Measurements from ENCODE around the gene WNT9A. TPM values are rescaled to one million over a fixed set of nuclear protein-coding genes. Genes with fewer than 3 reads are reported as not detected.

Gene WNT9A
- total RNA-seq, 2 experiments from 2014 or later = 0.07 to 0.12 TPM

DNA sequence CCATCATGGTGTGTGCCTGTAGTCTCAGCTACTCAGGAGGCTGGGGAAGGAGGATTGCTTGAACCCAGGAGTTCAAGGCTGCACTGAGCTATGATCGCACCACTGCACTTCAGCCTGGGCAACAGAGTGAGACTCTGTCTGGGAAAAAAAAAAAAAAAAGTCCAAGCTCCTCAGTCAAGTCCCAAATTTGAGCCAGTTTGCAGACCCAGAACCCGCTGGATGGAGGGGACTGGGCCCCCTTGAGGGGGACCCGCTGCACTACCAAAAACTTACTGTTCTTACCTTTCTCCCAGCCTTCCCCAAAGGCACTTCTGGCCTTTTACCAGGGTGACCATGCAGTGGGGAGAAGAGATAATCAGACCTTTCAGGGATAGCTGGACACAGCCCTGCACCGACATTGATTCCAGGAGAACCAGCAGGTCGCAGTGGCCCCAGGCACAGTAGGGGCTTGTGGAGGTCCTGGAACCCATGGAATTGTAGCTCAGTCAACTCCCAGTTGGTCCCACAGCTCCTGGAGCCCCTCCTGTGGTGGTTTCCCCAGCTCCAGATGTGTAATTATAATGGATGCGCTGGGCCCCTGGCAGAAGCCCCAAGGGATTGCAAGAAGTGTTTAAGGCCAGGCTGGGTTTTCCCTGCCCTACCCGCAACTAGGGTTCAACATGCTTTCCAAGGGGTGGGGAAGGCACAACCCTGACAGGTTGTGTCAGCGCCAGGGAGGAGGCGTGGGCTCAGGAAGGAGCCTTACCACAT is 4.1 kb upstream of the WNT9A start:
- Mint-ChIP-seq H3K27me3 (peaks cover 20% of the 10 kb centered on the region), H3K4me1 (ENCODE audit: low read depth) (peaks cover 11% of the 10 kb centered on the region), H3K9me3 (no peaks in the 10 kb centered on the region), H3K36me3 (no peaks in the 10 kb centered on the region), H3K27ac (no peak overlapping the region), H3K4me3 (no peak overlapping the region)
- ChIA-PET CTCF (interaction anchor here (0.6 to 8.2 kb wide), 5 partner anchors 17 to 1982 kb away, joined by 3 to 106 read pairs (median 3); no protein-coding TSS in a partner anchor), POLR2A (no interaction called here)
- DNase-seq = no peak
- intact Hi-C loops (cut with micrococcal nuclease) = no loop called here

DNA sequence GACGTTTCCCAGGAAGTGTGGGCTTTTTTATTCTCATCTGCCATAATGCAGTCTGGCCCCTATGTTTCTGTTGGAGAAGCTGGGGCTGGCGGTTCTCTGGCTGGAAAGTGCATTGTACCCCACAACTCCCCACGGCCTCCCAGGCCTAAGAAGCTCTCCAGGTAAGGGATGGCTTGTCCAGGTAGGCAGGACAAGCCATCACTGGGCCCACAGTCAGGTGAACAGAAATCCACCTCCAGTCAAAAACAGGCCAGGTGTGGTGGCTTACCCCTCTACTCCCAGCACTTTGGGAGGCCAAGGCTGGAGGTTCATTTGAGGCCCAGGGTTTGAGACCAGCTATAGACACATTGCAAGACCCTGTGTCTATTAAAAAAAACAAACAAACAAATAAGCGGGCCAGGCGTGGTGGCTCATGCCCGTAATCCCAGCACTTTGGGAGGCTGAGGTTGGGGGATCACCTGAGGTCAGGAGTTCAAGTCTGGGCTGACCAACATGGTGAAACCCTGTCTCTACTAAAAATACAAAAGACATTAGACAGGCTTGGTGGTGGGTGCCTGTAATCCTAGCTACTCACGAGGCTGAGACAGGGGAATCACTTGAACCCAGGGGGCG is 3.1 kb upstream of the WNT9A start:
- Mint-ChIP-seq H3K36me3 (no peaks in the 10 kb centered on the region), H3K4me1 (ENCODE audit: low read depth) (peaks cover 11% of the 10 kb centered on the region), H3K4me3 (no peak overlapping the region), H3K27me3 (peaks cover 22% of the 10 kb centered on the region), H3K27ac (no peak overlapping the region), H3K9me3 (no peaks in the 10 kb centered on the region)
- DNase-seq = no peak
- ChIA-PET POLR2A (no interaction called here), CTCF (interaction anchor here (1.2 to 8.2 kb wide), 2 partner anchors 55 to 187 kb away, joined by 3 to 106 read pairs; no protein-coding TSS in a partner anchor)
- intact Hi-C loops (cut with micrococcal nuclease) = no loop called here

DNA sequence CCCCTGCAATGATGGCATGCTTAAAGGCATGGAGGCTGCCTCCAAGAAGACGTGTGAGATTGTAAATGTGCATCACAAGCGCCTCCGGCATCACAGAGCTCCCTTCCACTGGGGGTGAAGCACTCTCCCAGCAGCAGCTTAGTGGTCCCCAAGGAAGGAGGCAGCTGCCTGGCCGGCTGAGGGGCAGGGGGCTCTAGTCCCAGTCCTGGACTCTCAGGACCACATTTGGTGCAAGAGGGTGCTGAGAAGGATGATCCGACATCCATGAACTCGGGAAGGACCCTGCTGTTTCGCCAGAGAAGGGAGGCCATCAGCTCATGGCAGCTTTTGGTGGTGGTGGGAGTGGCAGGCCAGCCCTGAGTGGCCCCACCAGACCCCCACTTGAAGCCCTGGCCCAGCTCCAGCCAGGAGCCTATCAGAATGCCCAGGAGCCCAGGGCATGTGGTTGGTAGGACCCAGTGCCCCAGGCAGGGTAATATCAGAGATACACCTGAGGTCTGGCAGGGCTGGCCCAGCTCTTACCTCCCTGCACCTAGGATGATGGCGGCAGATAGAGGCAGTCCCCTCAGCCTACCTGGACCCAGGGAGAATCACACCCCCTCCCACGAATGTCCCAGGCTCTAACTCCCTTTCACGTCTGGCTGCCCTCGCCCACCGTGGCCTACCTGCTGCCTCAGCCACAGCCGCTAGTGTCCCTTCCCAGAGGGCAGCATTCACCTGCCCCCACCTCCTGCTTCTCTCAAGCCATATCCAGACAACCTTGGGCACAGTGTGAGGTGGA is 2.4 kb upstream of the WNT9A start:
- intact Hi-C loops (cut with micrococcal nuclease) = no loop called here
- Mint-ChIP-seq H3K27ac (no peak overlapping the region), H3K9me3 (no peaks in the 10 kb centered on the region)

DNA sequence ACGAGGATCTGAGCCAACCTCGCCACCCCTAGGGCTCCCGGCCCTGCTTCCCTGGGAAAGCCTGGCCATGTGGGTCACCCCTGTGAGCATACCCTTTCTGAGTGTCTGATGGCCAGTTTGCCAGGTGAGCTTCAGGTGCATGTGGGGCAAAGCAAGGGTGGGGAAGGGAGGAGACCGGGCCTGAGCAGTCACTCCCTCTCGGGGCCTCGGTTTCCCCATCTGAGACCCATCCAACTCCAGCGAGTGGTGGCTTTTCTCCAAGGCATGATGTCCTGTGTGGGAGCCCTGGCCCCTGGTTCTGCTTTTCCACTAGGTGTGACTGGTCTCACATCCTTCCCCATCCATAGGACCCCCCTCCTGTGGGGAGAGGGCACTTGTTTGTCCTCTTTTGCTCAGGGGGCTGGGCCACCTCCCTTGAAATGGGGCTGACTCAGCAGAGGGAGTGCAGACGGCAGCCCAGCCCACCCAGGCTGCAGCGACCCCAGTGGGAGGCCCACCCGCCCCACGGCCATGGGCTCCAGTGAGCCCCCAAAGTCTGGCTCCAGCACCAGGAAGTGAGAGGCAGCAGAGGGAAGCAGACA is 1.7 kb upstream of the WNT9A start:
- Mint-ChIP-seq H3K36me3 (no peaks in the 10 kb centered on the region), H3K9me3 (no peaks in the 10 kb centered on the region), H3K27ac (no peak overlapping the region), H3K4me1 (ENCODE audit: low read depth) (peaks cover 11% of the 10 kb centered on the region), H3K27me3 (peaks cover 17% of the 10 kb centered on the region), H3K4me3 (no peak overlapping the region)
- DNase-seq = no peak
- POLR2A ChIA-PET = no interaction called here
- intact Hi-C loops (cut with micrococcal nuclease) = no loop called here
- CTCF ChIA-PET = interaction anchor here (8.2 kb wide), 1 partner anchor 186 kb away, joined by 106 read pairs; no protein-coding TSS in a partner anchor

More for the DNA sequence above, 2.4 kb upstream of the WNT9A start:
- peaks cover 20% of the 10 kb centered on the region for H3K27me3 Mint-ChIP-seq
- DNase-seq = no peak
- ChIA-PET POLR2A (no interaction called here), CTCF (interaction anchor here (8.2 kb wide), 1 partner anchor 187 kb away, joined by 106 read pairs; no protein-coding TSS in a partner anchor)
- no peaks in the 10 kb centered on the region for H3K36me3 Mint-ChIP-seq
- H3K4me3 Mint-ChIP-seq = no peak overlapping the region
- peaks cover 11% of the 10 kb centered on the region for H3K4me1 Mint-ChIP-seq (ENCODE audit: low read depth)

DNA sequence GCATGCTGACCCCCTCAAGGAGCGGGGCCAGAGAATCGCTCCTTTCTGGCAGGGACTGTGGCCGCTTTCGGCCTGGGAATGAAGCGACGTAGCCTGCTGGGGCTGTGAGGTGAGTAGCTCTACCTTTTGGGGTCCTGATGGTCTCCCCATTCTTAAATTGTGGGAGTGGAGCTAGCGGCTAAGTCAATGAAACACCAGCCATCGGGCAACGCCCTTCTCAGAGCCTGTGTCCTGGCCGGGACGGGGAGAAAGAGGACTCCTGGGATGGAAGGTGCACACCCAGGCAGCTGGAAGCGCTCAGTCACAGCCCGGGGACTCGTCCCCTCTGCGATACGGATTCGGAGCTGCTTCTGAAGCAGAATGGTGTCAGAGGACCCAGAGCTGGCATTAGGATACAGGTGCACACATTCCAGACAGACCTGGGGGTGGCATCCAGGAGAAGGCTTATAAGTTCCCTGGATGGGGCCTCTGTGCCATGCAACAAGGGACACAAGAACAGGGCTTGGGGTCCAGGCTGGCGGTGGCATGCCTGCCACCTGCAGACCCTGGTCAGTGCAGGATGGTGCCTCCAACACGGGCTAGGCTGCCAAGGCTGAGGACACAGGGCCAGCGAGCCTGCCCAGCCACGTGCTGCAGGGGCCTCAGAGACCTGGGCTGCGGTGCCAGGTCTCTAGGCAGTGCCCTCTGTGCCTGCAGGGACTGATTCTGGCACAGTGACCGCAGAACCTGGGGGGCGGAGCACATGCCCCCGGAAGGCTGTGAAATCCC is 945 bp upstream of the WNT9A start:
- H3K27me3 Mint-ChIP-seq = peaks cover 15% of the 10 kb centered on the region
- ChIA-PET POLR2A (interaction anchor here (0.6 kb wide), 1 partner anchor 64 kb away, joined by 3 read pairs; no protein-coding TSS in a partner anchor), CTCF (interaction anchor here (0.6 to 8.2 kb wide), 3 partner anchors 185 to 539 kb away, joined by 3 to 106 read pairs (median 6); no protein-coding TSS in a partner anchor)
- H3K27ac Mint-ChIP-seq = no peak overlapping the region
- intact Hi-C loops (cut with micrococcal nuclease) = no loop called here
- H3K9me3 Mint-ChIP-seq = no peaks in the 10 kb centered on the region
- H3K4me3 Mint-ChIP-seq = peak overlapping the region; percentile 59
- no peaks in the 10 kb centered on the region for H3K36me3 Mint-ChIP-seq
- H3K4me1 Mint-ChIP-seq (ENCODE audit: low read depth) = peaks cover 7% of the 10 kb centered on the region
- no peak for DNase-seq

DNA sequence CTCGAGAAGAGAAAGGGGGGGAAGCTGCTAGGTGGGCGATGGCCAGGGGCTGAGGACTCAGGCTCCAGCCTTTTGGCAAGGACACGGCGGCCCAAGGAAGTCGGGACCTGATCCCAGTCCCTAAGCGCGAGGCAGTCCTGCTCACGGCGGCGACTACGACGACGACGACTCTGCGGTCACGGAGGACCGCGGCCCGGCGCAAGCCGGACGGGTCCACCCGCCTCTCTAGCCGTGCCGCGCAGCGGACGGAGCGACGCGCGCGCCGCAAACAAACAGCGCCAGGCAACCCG is 401 bp downstream of the WNT9A start:
- no peaks in the 10 kb centered on the region for H3K36me3 Mint-ChIP-seq
- no peak for DNase-seq
- H3K4me3 Mint-ChIP-seq = peak overlapping the region; percentile 68
- H3K4me1 Mint-ChIP-seq (ENCODE audit: low read depth) = peaks cover 6% of the 10 kb centered on the region
- ChIA-PET POLR2A (no interaction called here), CTCF (interaction anchor here (1.0 to 8.2 kb wide), 2 partner anchors 15 to 184 kb away, joined by 3 to 106 read pairs; no protein-coding TSS in a partner anchor)
- peaks cover 15% of the 10 kb centered on the region for H3K27me3 Mint-ChIP-seq
- H3K9me3 Mint-ChIP-seq = no peaks in the 10 kb centered on the region
- intact Hi-C loops (cut with micrococcal nuclease) = loop anchor here (2.0 kb wide), 1 partner anchor 467 kb away; no protein-coding TSS in a partner anchor
- H3K27ac Mint-ChIP-seq = no peak overlapping the region

DNA sequence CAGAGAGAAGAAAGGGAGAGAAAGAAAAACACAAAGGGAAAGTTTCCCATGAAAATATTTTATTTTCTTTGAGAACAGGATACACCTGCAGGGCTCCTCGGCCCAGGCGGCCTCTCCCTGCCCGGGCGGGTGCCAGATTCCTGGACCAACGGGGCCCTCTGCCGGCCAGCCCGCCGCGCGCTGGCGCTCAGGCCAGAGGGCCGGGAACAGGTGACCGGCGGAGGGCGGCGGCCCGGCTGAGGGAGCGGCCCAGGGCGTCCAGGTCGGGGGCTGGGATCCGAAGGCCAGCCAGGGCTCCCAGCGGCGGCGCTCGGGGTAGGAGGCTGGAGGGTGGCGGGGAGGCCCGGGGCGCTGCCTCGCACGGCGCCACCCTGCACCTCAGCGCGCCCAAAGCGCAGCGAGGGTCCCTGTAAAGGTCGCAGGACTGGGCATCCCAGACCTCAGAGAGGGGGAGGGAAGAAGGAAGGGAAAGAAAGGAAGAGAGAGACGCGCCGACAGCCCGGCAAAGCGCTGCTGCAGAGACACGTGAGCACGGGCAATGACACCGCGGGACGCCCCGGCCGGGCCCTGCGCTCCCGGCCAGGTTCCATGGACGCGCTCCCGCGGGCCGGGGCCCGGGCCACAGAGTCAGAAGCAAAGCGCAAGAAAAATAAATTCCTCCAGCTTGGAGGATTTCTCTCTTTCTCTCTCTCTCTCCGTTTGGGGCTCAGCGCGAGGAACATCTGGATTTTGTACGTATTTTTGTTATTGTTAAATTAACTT is 927 bp downstream of the WNT9A start:
- peak overlapping the region; percentile 68 for H3K4me3 Mint-ChIP-seq
- ChIA-PET POLR2A (no interaction called here), CTCF (interaction anchor here (1.0 to 8.2 kb wide), 3 partner anchors 14 to 185 kb away, joined by 3 to 106 read pairs (median 23); no protein-coding TSS in a partner anchor)
- intact Hi-C loops (cut with micrococcal nuclease) = loop anchor here (1.0 to 2.0 kb wide), 3 partner anchors 185 to 466 kb away; partner anchors contain the start of genes JMJD4 and SNAP47
- no peaks in the 10 kb centered on the region for H3K36me3 Mint-ChIP-seq
- no peak overlapping the region for H3K27ac Mint-ChIP-seq
- H3K27me3 Mint-ChIP-seq = peaks cover 15% of the 10 kb centered on the region
- H3K9me3 Mint-ChIP-seq = no peaks in the 10 kb centered on the region
- H3K4me1 Mint-ChIP-seq (ENCODE audit: low read depth) = peaks cover 6% of the 10 kb centered on the region
- DNase-seq = peak; percentile 73

DNA sequence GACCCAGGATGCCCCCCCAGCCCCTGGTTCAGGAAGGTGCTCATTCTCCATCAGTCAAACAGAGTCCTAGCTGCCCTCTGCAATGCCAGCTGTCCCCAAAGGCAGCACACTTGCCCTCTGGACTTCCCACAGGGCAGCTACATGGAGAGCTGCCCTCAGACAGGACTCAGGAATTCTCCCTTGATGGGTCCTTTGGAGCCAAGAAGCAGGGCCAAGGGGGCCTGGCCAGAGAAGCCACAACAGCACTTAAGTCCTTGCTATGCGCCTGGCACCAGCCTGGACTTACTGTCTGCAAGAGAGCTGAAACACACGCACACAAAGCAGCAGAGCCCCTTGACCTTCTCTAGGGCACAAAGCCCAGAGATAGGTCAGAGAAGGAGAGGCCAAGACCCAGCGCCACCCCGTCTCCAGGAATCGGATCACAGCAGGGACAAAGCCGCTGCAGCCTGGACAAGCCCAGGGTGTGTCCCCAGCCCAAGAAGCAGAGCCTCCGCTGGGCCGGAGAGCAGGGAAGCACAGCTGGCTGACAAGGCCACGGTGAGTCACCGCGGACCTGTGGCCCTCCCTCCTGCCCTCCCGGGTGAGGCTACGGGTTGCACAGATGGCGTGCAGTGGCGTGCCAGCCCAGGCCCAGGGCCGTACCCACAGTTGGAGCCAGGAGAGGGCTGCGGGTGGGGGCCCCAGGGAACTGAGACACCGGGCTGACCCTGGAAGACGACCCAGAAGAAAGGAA is 1.7 kb downstream of the WNT9A start:
- no peaks in the 10 kb centered on the region for H3K36me3 Mint-ChIP-seq
- H3K27ac Mint-ChIP-seq = no peak overlapping the region
- peaks cover 6% of the 10 kb centered on the region for H3K4me1 Mint-ChIP-seq (ENCODE audit: low read depth)
- CTCF ChIA-PET = interaction anchor here (0.6 to 1.9 kb wide), 8 partner anchors 57 to 217 kb away, joined by 3 to 23 read pairs (median 3); no protein-coding TSS in a partner anchor
- POLR2A ChIA-PET = no interaction called here
- peak overlapping the region; percentile 32 for H3K4me3 Mint-ChIP-seq
- no peak for DNase-seq
- intact Hi-C loops (cut with micrococcal nuclease) = loop anchor here (1.0 to 2.0 kb wide), 3 partner anchors 184 to 465 kb away; partner anchors contain the start of genes JMJD4 and SNAP47
- H3K9me3 Mint-ChIP-seq = no peaks in the 10 kb centered on the region
- peaks cover 15% of the 10 kb centered on the region for H3K27me3 Mint-ChIP-seq

DNA sequence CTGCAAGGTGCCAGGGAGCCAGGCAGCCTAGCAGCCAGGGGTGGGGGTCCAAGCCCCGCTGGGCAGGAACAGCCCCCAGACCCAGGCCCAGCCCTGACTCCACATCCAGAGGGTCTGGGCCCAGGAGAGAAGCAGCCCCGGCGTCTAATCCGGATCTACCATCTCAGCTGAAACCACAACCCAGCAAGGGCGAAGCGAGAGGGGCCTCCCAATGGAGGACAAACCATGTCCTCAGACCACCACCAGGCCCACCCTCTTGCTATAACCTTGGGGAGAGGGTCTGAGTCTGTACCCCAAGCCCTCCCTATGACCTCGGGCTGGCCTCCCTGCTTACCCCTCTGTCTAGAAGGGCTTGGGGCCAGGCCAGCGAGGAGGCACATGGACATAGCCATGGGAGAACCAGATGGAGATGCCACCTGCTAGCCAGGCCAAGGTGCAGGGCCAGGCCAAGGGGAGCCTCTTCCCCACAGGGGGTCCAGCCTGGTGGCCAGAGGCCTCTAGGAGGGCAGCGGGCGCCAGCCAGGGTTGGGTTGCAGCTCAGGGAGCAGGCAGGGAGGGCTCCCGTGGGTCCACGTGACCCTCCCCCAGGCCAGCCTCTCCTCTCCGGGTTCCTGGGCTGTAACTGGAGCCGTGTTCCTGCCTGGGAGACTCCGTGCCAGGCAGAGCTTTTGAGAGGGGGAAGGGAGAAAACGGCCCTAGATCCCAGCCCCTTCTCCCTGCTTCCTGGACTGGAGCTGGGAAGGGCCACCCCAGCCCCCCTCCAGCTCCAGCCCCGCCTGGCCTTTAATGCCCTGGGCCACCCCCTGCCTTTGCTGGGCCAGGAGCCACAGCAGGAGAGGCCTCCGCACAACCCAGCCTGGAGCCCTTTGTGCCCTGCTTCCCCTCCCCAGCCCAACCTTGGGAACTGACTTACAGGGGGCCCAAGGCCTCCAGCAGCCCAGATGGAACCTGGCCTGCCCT is 2.5 kb downstream of the WNT9A start:
- Mint-ChIP-seq H3K27me3 (peaks cover 15% of the 10 kb centered on the region), H3K9me3 (no peaks in the 10 kb centered on the region), H3K4me3 (no peak overlapping the region), H3K27ac (no peak overlapping the region), H3K4me1 (ENCODE audit: low read depth) (peaks cover 6% of the 10 kb centered on the region), H3K36me3 (no peaks in the 10 kb centered on the region)
- CTCF ChIA-PET = interaction anchor here (0.6 to 1.9 kb wide), 8 partner anchors 57 to 216 kb away, joined by 3 to 23 read pairs (median 3); no protein-coding TSS in a partner anchor
- intact Hi-C loops (cut with micrococcal nuclease) = no loop called here
- POLR2A ChIA-PET = no interaction called here
- DNase-seq = no peak
